IMR-90 (cell line): Measurements from ENCODE around the gene AAMP.
A peak's percentile ranks its signal among the peaks of the same experiment; 100 is the strongest.

ENCODE experiments used
- CEBPB ChIP-seq: IDR thresholded peaks from 2 replicates; pipeline ENCODE4 v1.6.1; 2012; ENCODE audit warnings: low read depth, low read length, improper control_type of control experiment
- MXI1 ChIP-seq: IDR thresholded peaks from 2 replicates; pipeline ENCODE4 v1.6.1; 2012; ENCODE audit warnings: low read depth, mild to moderate bottlenecking, low read length, moderate library complexity, borderline replicate concordance
- POLR2A ChIP-seq: IDR thresholded peaks from 2 replicates; pipeline ENCODE4 v1.6.1; 2012; ENCODE audit warnings: mild to moderate bottlenecking, low read depth, low read length
- RAD21 ChIP-seq: IDR thresholded peaks from 2 replicates; pipeline ENCODE4 v1.6.1; 2012; ENCODE audit warnings: low read length, improper control_type of control experiment
- RFX5 ChIP-seq: IDR thresholded peaks from 2 replicates; pipeline ENCODE4 v1.8.0; 2012; ENCODE audit warnings: low read depth, mild to moderate bottlenecking, low read length, moderate library complexity
- TF ChIP-seq, protein P1 (sequence below): conservative IDR thresholded peaks from 2 replicates; pipeline ENCODE4 v1.5.1; 2012; ENCODE audit warnings: mild to moderate bottlenecking, low read depth, low read length, improper control_type of control experiment
- TF ChIP-seq, protein P2 (sequence below): fragments of 150-350 bp; IDR thresholded peaks from 2 replicates; pipeline ENCODE4 v1.6.1; 2016; ENCODE audit warnings: low read depth, mild to moderate bottlenecking, low read length, moderate library complexity, borderline replicate concordance

DNA sequence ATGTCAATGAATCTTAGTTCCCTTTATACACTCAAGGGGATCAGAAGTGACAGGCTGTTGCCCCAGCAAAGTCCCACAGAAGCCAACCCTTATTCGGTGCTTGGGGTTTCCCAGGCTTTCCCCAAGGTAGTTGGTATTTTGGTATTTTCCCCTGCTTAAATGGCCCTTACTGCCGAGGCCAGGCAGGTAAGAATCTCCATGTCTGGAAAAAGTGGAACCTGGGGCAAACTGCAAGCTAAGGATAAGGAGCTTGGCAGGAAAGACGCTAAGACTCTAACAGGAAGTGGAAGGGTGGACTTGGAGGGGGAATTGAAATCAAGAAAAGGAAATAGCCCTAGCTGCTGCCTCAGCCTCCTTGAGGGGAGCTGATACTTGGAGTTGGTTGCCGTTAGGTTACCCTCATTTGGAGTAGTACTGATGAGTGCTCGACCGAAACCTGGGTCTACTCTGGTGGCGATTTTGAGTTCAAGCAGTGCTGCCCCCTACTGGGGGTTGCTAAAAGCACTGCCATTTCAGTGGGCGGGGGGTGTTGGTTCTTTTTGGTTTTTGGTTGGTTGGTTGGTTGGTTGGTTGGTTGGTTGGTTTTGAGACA, 12.5 kb downstream of the AAMP start:
- TF ChIP-seq, protein P1, sequence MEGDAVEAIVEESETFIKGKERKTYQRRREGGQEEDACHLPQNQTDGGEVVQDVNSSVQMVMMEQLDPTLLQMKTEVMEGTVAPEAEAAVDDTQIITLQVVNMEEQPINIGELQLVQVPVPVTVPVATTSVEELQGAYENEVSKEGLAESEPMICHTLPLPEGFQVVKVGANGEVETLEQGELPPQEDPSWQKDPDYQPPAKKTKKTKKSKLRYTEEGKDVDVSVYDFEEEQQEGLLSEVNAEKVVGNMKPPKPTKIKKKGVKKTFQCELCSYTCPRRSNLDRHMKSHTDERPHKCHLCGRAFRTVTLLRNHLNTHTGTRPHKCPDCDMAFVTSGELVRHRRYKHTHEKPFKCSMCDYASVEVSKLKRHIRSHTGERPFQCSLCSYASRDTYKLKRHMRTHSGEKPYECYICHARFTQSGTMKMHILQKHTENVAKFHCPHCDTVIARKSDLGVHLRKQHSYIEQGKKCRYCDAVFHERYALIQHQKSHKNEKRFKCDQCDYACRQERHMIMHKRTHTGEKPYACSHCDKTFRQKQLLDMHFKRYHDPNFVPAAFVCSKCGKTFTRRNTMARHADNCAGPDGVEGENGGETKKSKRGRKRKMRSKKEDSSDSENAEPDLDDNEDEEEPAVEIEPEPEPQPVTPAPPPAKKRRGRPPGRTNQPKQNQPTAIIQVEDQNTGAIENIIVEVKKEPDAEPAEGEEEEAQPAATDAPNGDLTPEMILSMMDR, result peak; percentile 51
- TF ChIP-seq, protein P2, sequence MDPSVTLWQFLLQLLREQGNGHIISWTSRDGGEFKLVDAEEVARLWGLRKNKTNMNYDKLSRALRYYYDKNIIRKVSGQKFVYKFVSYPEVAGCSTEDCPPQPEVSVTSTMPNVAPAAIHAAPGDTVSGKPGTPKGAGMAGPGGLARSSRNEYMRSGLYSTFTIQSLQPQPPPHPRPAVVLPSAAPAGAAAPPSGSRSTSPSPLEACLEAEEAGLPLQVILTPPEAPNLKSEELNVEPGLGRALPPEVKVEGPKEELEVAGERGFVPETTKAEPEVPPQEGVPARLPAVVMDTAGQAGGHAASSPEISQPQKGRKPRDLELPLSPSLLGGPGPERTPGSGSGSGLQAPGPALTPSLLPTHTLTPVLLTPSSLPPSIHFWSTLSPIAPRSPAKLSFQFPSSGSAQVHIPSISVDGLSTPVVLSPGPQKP, result no peak
- TF ChIP-seq RFX5 (no peak), POLR2A (no peak), MXI1 (no peak), CEBPB (no peak), RAD21 (no peak)
